GM12872 (cell line): ENCODE results near the gene ADARB1.

ENCODE experiments used
- CTCF ChIP-seq: IDR thresholded peaks from 3 replicates; pipeline ENCODE4 v1.5.1; 2011; ENCODE audit warnings: low read depth, mild to moderate bottlenecking, low read length, moderate library complexity; ENCODE audit not compliant: insufficient read depth

Gene ADARB1

GRCh38 chr21:45097827-45098387 is 23.5 kb downstream of the ADARB1 start:
- no peak for TF ChIP-seq CTCF

- TF ChIP-seq CTCF: peak; percentile 54
Measured at GRCh38 chr21:45098867-45099266, 24.5 kb downstream of the ADARB1 start.

GRCh38 chr21:45099571-45099970 is 25.2 kb downstream of the ADARB1 start:
- TF ChIP-seq CTCF: no peak

GRCh38 chr21:45100866-45101265 is 26.5 kb downstream of the ADARB1 start:
- TF ChIP-seq CTCF: no peak

GRCh38 chr21:45102391-45102932 is 28.1 kb downstream of the ADARB1 start:
- TF ChIP-seq CTCF: peak; percentile 31; the same call in 1 of the 3 replicates

GRCh38 chr21:45103971-45104520 is 29.7 kb downstream of the ADARB1 start:
- TF ChIP-seq CTCF: no peak

GRCh38 chr21:45104560-45104959 is 30.2 kb downstream of the ADARB1 start:
- TF ChIP-seq CTCF: no peak
